DMS53 (cell line): Measurements from ENCODE around the gene ATP6V0A4.
A peak's percentile ranks its signal among the peaks of the same experiment; 100 is the strongest.
"Not testable (repeated sequence)": the region's sequence is repeated elsewhere in the genome, so short reads cannot be mapped to it uniquely, and the experiment has no call there.

Experiments used
- DNase-seq: peaks from one replicate; lab custom pipeline; 2025; lab: John Stamatoyannopoulos, UW

Gene ATP6V0A4

DNA sequence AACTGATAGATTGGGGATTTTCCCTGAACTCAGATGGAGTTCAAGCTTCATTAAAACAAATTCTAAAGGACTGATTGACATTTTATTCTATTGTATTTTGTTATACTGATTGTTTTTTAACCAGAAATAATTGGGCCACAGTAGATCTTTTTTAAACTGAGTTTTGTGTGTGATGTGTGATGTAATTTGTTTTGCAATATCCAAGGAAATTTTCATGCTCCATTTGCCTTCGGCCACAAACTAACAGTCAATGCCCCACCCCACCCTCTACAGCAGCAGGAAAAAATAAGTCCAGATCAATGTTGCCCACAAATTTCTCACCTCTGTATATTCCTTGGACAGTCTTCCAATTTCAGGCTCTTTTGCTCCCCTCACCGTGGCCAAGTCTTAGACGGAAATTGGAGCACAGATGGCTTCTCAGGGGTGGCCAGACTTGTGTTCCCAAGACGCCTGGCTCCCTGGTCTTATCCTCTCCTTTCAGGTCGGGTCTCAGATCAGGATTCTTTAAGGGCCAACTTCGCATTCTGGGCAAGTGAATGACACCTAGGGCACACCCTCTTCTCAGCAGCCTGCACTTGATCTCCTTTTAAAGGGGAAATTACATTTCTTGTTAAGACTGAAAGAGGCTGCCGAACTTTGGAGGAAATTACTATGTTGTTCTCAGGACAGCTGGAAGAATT is 97.0 kb downstream of the ATP6V0A4 start, which contains the start of gene SVOPL:
TSS of gene SVOPL (minus strand) at position 506 of the 680 bp plus-strand sequence. CDS start 22,317 bp downstream, outside the sequence.
- DNase-seq, result no peak

DNA sequence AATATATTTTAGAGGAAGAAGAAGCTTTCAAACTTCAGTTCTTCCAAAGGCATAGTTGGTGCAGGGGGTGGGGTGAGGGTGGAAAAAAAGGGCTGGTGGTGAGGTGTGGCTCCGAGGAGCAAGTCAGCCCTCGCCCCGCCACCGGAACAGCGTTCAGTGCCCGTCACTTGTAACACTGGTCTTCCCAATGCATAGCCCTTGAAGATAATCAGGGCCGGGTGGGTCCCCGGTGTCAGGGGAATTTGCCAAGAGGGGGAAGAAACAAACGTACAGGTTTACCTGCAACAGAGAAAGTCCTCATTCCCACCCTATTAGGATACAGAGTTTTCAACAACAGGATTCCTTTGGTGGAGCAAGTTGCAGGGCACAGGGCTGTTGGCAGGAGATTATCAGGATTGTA is 98.3 kb downstream of the ATP6V0A4 start:
- no peak for DNase-seq

DNA sequence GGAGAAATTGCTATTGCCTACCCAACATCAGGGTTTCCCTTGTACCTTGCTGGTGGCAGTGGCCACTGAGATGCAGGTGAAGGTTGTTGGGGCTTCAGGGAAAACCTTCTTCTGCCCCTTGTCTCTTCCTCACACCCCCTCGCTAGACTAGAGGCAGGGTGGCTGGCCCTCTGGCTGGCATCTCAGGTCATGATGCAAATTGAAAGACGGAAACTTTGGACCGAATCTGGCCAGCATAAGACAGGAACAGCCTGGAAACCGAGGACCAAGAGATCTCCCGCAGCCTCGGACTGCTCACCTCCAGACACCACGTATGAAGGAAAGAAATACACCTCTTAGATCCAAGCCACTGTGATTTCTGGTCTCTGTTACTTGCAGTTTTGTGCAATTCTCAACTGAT is 99.7 kb downstream of the ATP6V0A4 start:
- no peak for DNase-seq

DNA sequence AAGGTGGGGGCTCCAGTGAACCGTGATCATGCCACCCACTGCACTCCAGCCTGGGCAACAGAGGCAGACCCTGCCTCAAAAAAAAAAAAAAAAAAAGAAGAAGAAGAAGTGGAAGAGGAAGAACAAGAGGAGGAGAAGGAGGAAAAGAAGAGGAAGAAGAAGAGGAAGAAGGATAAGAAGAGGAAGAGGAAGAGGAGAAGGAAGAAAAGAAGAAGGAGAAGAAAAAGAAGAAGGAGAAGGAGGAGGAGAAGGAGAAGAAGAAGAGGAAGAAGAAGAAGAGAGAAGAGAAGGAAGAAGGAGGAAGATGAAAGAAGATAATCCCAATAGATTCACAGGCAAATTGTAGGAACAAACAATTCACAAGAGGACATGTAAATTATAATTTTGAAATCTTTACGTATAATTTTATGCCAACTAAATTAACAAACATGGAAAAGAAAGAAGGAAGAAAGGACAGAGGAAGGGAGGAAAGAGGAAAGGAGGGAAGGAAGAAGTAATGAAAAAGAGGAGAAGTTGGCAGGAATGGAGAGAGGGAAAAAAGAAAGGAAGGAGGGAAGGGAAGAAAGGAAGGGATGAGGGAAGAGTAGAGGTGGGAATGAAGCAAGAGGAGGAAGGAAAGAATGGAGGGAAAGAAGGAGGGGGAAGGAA is 100.3 kb downstream of the ATP6V0A4 start:
- no peak for DNase-seq

DNA sequence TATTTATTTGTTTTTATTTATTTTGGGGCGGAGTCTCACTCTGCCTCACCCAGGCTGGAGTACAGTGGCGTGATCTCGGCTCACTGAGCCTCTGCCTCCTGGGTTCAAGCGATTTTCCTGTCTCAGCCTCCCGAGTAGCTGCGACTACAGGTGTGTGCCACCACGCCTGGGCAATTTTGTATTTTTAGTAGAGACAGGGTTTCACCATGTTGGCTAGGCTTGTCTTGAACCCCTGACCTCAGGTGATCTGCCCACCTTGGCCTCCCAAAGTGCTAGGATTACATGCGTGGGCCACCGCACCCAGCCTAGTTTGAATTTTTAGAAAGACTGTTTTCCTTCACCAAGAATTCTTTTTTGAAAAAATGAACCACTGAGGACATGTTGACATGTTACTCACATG is 102.2 kb downstream of the ATP6V0A4 start:
- DNase-seq, result not testable (repeated sequence)

DNA sequence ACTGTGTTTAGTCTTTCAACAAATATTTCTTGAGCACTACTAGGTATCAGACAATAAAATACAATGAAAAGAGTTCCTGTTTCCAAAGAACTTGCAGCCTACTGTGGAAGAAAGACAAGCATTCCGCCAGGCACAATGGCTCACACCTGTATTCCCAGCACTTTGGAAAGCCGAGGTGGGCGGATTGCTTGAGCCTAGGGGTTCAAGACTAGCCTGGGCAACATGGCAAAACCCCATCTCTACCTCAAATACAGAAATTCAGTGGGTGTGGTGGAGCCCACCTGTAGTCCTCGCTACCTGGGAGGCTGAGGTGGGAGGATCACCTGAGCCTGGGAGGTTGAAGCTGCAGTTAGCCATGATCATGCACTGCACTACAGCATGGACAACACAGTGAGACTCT is 102.9 kb downstream of the ATP6V0A4 start:
- DNase-seq, result no peak

DNA sequence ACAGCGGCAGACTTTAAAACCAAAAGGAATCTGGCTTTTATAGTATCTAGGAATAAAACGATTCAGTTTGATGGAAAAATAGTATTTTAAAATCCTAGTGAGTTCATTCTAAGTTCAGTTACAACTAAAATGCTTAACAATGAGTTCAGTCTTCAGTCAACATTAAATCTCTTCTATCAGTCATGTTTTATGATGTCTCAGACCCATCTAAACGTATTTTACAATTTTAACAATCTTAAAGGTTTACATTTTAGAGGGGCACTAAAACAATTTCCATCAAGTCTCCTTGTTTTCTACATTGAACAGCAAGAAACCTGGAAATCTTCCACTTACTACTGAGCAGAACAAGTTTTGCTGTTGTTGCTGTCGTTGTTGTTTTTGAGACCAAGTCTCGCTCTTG is 106.8 kb downstream of the ATP6V0A4 start:
- DNase-seq, result no peak

DNA sequence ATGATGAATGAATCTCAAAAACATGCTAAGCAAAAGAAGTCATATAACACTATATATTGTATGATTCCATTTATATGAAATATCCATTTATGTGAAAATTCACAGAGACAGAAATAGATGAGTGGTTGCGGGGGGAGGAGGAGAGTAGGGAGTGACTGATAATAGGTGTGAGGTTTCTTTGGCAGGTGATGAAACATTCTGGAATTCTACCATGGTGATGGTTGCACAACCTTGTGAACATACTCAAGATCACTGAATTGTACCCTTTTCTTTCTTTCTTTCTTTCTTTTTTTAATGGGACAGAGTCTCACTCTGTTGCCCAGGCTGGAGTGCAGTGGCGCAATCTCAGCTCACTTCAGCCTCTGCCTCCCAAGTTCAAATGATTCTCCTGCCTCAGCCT is 107.5 kb downstream of the ATP6V0A4 start:
- DNase-seq, result no peak

DNA sequence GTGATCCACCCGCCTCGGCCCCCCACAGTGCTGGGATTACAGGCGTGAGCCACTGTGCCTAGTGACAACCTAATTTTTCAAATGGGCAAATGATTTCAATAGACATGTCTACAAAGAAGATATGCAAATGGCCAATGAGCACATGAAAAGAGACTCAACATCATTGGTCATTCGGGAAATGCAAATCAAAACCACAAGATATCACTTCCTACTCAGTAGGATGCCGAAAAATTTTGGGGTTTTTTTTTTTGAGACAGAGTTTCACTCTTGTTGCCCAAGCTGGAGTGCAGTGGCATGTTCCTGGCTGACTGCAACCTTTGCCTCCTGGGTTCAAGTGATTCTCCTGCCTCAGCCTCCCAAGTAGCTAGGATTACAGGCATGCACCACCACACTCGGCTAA is 110.0 kb downstream of the ATP6V0A4 start:
- not testable (repeated sequence) for DNase-seq

DNA sequence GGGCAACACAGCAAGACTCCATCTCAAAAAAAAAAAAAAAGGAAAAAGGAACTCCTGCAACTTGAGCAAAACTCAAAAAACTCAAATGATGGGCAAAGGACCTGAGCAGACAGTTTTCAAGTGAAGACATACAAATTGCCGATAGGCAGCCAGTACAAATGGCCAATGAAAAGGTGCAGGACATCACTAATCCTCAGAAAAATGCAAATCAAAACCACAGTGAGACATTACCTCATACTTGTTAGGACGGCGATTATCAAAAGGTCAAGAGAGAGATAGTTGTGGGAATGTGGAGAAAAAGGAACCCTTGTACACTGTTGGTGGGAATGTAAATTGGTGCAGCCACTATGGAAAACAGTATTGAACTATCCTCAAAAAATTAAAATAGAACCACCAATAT is 113.7 kb downstream of the ATP6V0A4 start:
- DNase-seq, result no peak

DNA sequence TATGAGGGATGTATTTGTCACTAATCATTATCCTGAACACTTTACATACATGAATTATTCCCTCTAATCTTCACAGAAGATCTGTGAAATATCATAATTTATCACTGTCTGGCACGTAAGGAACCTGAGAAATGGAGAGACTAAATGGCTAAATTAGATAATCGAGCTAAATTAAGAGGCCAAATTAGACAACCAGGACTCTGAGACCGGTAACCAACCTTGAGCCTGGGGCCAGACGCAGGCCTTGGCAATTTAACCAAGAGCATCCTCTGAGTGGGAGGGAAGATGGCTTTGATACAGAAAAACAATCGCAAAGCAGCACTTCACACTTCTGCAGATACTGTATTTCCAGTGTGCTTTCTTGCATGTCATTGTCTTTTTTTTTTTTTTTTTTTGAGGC is 118.2 kb downstream of the ATP6V0A4 start:
- no peak for DNase-seq

DNA sequence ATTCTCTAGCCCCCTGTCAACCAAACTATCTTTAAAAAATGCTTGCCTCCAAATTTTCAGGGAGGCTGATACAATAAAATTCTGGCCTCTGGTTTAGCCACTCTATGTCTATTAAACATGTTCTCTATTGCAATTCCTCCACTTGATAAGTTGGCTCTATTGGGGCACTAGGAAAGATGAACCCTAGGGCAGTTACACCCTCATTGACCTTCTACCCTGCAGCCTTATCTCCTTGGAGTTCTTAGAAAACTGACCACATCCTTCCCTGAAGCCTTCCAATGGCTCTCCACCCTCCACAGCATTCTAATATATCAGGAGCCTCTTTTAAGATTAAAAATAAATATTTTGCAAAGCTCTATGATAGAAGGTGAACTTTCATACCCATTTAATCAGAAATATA is 127.4 kb downstream of the ATP6V0A4 start:
- no peak for DNase-seq

DNA sequence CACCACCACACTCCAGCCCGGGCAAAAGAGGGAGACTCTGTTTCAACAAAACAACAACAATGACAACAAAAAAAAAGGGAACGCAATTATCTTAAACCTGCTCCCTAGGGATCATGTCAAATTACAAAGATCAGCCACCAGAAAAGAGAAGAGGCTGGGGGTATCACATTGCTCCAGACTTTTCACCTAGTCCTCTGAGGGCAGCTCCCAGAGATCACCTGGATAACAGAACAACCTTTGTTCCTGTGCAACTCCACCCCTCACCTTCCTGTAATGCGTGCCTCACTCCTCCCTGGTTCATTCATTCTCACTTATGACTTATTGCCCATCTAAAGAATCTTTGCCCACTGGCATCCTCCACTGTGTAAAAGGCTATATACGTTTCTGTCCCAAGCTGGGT is 128.6 kb downstream of the ATP6V0A4 start:
- DNase-seq, result no peak

DNA sequence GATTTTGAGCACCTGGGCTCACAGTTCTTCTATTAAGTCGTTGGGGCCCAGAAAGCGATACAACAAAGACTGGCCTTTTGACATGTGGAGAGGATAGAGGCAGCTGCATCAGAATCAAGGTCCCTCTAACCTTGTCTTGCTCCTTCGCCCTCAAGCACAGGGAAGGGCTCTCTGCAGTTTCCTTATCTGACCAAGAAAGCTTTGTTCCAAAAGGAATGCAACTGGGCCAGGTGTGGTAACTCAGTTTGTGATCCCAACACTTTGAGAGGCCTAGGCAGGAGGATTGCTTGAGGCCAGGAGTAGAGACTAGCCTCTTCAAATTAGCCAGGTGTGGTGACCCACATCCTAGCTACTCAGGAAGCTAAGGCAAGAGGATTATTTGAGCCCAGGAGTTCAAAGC is 129.1 kb downstream of the ATP6V0A4 start:
- DNase-seq, result no peak

DNA sequence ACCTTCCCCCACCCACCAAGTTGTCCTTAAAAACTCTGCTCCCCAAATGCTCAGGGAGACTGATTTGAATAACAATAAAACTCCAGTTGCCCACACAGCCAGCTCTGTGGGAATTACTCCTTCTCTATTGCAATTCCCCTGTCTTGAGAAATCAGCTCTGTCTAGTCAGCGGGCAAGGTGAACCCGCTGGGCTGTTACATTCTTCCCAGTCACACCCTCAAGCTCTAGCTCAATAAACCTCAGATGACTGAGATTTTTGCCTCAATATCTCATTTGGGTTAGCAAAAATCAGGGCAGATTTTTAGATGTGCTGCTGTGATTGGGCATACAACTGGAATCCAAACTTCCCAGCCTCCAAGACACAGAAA is 129.8 kb downstream of the ATP6V0A4 start:
- DNase-seq, result no peak

DNA sequence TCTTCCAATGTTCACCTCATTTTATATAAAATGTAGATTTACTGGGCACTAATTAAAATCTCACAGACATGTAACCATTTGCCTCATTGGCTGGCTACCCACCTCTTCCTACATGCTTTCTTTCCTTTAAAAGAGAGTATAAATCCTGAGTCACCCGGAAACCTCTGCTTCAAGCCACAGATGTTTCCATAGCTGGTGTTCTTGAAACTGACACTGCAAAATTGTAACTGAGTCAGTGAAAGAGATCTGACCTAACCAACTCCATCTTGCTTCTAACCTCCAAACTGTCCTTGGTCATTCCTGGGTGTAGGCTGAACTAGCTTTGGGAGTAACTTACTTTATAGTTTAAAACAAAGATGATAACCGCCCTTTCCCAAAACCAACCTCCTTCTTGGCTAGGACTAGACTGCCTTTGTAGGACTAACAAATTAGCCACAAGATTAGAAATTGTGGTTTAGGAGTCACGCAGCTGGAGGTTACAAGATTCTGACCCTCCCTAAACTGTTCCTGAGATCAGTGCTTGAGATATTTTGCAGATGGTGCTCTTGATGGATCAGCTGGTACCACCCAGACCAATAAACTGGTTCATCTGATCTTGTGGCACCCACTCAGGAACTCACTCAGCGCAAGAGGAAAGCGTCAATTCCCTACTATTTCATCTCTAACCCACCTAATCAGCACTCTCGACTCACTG is 130.3 kb downstream of the ATP6V0A4 start:
- DNase-seq, result no peak

DNA sequence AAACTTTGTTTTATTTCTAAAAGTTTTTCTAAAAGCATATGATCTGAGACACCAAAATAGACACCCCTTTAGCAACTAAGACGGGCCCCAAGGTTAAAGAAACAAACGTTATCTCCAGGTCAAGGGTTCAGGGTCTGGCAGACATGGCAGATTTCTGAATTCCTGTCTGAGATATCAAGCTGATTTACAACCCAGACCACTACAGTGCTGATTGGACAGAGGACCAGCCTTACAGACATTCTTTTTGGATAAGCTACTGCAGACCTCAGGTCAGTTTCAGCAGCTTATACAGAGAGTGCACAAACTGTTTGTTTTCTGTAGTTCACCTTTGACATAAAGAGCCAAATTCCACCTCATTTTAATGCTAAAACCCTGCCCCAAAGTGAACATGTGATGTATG is 131.6 kb downstream of the ATP6V0A4 start:
- DNase-seq, result no peak

DNA sequence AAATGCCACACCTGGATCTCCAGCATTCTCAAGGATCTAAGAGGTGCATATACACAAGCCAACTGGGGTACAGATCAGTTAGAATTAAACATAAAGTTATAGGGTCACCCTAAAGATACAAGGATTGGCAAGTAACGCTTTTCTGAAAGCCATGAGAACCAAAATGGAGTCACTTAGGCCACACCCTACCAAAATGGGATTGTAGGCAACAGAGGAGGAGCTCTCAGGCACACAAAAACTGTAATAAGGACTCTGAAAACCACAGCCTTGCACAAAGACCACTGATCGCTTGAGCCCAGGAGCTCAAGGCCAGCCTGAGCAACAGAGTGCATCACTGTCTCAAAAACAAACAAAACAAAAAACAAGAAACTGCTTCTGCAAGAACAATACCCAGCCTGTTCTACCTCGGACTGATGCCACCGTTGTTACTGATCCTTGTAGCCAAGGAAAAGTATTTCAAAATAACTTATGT is 132.3 kb downstream of the ATP6V0A4 start:
- no peak for DNase-seq

DNA sequence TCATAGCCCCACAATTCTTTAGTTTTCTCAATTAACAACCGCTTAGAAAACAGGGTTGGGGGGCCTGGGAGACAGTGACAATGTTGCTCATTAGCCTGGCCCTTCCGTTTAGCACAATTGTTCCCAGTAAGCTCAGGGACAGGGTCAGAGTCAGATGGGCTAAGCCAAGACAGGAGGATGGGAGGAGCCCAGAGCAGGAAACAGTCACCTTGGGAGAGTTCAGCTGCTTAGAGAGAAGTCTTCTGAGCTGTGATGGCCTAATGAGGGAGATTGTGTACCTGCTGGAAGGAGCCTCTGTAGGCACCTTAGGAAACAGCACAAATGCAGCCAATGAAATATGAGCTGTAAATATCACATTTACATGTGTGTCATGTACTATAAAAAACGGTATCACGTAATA is 132.7 kb downstream of the ATP6V0A4 start:
- DNase-seq, result peak; percentile 33

DNA sequence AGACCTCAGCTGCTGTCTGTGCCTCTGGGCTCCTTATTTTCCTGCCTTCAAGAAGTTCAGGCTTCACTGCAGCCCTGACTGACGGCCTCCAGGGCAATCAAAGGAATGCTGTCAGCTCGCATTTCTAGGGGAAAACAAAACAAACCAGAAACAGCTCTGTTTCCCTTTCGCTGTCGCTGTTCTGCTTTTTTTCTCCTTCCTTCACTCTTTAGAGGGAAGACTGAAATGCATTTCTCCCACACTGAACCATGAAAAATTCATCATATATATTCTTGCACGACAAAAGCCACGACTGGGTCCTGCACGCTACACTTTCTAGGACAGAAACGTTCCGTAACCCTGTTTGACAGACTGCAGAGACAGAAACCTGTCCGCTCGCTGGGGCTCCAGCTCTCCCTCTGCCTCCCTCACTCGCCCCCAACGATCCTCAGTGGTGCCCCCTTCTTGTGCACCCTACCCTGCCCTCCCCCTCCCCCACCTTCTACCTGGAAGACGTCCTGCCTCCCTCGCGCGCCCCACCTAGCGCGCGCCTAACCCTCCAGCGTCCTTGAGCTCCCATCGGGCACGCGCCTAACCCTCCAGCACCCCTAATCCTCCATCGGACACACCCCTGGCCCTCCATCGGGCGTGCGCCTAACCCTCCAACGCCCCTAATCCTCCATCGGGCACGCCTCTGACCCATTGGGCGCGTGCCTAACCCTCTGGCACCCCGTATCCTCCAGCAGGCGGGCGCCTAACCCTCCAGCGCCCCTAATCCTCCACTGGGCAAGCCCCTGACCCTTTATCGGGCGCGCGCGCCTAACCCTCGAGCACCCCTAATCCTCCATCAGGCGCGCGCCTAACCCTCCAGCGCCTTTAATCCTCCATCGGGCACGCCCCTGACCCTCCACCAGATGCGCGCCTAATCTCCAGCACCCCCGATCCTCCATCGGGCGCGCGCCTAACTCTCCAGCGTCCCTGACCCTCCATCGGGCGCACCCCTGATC is 134.0 kb downstream of the ATP6V0A4 start:
- DNase-seq, result peak; percentile 60

DNA sequence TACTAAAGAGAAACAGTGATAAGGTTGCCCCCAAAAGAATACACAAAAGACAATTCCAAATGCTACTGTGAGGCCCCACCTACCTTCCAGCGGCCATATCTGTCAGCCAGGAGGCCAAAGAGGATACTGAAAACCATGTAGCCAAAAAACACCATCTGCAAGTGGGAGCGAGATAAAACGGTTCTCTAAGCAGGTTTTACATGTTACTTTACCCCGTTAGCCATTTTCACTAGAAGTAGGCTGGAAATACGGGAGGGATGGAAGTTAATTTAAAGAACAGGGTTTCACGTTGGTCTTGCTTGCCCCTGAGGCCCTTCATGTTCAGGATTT is 135.0 kb downstream of the ATP6V0A4 start:
- DNase-seq, result no peak
